Activated CD4-positive, alpha-beta T cell treated with anti-CD3 and anti-CD28 coated beads for 48 hours (primary cell): ENCODE data around the gene VWCE.
"Not testable (repeated sequence)": the region's sequence is repeated elsewhere in the genome, so short reads cannot be mapped to it uniquely, and the experiment has no call there.

ENCODE experiments used
- DNase-seq: peaks from one replicate; pipeline ENCODE4 v3.0.0-alpha.2; 2020

Gene VWCE

GRCh38 chr11:61280883-61281580 is 14.1 kb downstream of the VWCE start:
- no peak for DNase-seq

- no peak for DNase-seq
Measured at GRCh38 chr11:61279934-61280659, 15.0 kb downstream of the VWCE start.

DNA sequence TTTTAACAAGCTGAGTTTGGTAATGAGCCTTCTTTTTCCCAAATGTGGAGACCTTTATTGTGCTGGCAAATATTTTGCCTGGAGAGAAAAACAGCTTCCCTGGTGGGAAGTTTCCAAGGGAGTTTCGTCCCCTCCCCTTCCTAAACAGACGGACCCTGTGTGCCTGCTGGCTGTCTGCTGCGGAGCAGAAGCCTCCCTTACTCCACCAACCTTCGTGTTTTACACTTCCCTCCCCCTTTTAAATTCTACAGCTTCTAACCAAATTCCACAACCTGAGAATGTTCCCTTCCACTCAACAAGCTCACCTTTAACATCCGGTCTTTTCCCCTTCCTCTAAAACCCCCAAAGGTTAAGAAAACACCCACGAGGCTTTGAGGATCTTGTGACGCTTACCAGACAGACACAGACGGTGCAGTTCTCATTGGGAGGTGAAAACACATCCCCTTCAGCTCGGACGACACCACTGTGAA is 17.1 kb downstream of the VWCE start:
- DNase-seq, result no peak

DNA sequence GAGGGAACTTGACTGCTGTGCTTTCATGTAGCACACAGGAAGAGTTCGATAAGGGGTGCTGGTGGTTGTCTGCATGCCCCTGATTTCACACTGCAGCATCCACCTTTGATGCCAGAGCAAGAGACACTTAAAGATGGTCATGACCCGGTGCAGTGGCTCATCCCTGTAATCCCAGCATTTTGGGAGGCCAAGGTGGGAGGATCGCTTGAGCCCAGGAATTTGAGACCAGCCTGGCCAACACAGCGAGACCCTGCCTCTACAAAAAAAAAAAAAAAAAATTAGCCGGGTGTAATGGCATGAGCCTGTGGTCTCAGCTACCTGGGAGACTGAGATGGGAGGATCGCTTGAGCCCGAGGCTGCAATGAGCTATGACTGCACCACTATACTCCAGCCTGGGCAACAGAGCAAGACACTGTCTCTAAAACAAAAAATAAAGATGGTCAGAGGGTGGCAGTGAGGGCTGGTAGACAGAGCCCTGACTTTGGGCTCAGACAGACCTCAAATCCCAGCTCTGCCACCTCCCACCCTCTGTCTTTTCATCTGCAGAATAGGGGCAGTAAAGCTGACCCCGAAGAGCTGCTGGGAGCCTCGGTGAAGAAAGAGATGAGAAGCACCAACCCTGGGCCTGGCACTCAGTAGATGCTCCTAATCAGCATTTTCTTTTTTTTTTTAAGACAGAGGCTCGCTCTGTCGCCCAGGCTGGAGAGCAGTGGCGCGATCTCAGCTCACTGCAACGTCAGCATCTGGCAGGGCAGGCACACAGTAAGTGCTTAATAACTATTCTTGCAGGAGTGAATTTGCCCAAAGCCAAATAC is 17.7 kb downstream of the VWCE start:
- DNase-seq, result no peak

DNA sequence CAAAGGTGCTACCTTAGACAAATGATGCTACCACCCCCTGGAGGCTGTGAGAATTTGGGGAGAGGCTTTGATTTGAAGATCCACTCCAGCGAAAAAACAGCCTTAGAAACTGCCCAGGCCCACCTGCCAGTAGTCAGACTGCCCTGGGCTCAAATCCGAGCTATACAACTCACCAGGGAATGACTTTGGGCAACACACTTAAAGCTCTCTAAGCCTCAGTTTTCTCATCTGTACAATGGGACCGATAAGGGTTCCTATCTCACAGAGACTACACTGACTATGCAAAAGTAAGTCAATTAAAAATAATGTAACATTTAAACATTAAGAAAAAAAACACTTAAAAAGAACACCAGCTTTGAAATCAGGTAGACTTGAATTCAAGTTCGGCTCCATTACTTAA is 19.9 kb downstream of the VWCE start:
- no peak for DNase-seq

DNA sequence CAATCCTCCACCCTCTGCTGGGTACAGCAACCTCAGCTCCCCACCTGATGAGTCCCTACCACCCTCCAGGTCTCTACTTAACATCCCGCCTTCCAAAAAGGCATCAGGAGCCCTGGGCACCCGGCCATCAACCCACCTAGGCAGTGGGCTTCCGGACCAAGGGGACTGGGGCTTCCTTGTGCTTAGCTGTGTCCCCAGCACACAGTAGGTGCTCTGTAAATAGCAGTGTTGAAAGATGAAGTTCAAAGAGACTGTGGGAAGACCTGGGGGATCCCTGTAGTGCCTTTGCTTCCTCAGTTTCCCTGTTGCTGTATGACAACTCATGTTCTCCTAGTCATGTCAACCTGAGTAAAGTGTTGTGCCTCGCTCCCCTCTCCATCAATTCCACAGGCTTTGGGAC is 21.0 kb downstream of the VWCE start:
- DNase-seq, result no peak

DNA sequence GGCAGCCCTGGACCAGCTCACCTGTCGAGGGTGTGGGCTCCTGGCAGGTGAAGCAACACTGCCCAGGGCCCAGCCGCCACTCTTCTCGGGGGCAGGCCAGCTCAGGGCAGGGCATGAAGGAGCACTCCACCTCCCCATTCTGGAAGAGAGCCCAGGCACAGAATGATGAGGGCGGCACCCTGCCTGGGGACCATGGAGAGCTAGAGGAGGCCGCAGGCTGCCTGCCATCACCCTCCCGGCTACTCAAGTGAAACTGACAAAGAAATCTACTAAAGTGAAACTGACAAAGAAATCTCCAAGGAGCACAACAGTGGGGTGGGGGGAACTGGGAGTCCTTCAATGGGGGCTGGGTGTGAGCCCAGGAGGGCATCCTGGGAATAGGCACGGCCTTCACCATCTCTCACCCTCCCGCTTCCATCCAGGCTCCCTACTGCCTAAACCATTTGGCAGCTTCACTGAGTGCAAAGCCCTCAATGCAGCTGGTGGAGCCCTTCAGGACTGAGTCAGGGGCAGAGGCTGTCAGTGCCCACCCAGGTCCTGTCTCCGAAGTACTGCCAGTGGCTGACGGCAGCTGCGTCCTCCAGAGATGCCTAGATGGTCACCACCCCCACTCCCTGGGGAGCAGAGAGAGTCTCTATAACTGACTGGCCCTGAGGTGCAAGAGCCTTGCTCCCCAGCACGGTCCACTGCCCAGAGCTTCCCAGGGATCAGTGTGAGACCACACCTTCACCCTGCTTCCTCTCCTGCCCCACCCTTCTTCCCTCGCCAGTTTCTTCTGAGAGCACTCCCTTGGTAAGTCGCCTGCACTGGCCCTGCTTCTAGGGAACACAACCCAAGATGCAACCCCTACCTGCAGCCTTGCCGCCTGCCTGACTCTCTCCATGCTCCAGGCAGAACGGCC is 21.7 kb downstream of the VWCE start:
- DNase-seq, result no peak

DNA sequence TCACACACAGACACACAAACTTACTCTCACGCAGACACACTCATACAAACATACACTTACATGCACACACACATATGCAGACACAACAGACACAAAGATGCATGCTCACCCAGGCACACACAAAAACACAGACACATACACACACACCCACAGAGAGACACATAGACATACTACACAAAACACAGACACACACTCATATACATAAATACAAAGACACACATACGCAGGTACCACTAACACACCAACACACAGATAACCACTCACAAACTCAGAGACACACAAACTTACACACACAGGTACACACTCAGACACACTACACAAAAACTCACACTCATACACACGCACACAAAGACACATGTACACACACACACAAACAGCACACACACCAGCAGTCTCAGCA is 22.4 kb downstream of the VWCE start:
- no peak for DNase-seq

- DNase-seq, result no peak
Measured at GRCh38 chr11:61270354-61271076, 24.6 kb downstream of the VWCE start.

DNA sequence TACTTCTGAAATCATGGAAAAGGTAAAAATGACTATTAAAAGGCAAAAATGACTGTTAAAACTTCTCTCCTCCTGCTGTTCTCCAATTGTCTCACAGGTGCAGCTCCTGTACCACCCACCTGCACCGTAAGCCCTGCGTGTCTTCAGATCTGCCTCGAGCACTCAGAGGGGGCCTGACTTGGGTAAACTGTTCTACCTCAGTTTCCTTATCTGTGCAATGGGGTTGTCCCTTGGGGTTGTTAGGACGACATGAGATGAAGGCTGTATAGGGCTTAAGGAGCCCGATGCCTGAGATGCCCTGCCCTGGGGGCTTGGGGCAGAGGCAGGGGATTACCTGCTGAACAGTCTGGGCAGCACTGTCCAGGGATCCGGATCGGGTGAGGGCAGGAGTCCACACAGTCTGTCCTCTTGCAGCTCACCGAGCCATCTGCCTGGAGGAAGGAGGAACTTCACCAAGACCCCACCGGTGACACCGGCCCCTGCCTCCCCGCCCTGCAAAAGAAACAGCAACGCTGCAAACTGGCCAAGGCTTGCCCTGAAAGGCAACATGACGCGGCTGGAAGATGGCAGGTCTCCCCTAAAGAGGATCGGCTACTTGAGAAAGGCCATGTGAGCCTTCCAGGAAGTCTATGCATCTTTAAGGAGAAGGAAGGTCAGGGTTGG is 26.4 kb downstream of the VWCE start:
- DNase-seq, result no peak

DNA sequence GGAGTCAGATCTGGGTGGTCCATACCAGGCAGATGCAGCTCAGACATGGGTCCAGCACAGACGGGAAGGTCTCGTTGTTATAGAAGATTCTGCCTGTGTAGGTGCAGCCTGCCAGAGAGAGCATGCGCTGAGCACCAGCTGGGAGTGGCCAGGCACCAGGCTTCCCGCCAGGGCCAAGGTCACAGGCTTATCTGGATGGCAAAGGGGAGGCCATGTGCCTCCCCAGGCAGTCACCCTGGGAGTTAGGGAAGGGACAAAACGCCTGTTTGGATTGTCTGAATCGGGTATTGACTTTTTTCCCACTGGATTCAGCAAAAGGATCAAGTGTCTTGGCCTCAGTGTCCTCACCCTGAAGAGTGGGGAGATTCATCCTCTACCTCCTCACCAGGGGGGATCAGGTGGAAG is 27.7 kb downstream of the VWCE start:
- no peak for DNase-seq

- no peak for DNase-seq
Measured at GRCh38 chr11:61266602-61267001, 28.5 kb downstream of the VWCE start.

DNA sequence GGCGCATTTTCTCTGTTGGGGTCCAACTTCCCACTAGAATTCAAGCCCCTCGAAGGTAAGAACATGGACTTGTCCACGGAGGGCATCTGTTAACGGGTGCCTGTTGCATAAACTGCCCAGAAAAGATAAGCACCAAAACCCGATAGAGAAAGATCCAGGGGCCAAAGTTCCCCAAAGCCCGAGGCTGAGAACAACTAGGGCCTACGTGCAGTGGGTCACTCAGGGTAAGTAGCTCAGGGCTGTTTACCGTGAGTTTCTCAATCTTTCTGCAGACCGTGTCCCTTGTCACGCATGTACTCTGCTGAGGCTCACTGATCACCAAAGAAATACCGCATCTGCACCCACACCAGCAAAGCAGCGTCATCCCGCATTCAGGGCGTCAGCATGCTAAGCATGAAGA is 29.8 kb downstream of the VWCE start:
- DNase-seq, result no peak

GRCh38 chr11:61264795-61265194 is 30.3 kb downstream of the VWCE start:
- no peak for DNase-seq

- DNase-seq, result no peak
Measured at GRCh38 chr11:61264371-61264770, 30.7 kb downstream of the VWCE start.

DNA sequence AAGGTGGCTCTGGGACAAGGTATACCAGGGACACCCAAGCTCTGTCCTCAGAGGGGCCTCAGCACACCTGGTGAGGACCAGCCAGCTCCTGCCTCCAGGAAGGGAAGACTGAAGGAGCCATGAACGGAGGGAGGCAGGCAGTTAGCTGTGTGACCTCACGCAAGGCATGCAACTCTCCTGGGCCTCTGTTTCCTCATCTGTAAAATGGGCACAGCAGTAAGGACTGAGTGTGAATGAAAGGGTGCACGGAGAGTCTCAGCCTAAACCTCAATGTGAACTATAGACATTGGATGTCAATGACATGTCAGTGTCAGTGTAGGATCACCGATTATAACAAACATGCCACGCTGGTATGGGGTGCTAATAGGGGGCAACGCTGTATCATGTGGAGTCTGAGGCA is 35.8 kb downstream of the VWCE start:
- DNase-seq, result no peak

- DNase-seq, result no peak
Measured at GRCh38 chr11:61258546-61258945, 36.6 kb downstream of the VWCE start.

GRCh38 chr11:61256710-61257482 is 38.2 kb downstream of the VWCE start:
- DNase-seq, result no peak

DNA sequence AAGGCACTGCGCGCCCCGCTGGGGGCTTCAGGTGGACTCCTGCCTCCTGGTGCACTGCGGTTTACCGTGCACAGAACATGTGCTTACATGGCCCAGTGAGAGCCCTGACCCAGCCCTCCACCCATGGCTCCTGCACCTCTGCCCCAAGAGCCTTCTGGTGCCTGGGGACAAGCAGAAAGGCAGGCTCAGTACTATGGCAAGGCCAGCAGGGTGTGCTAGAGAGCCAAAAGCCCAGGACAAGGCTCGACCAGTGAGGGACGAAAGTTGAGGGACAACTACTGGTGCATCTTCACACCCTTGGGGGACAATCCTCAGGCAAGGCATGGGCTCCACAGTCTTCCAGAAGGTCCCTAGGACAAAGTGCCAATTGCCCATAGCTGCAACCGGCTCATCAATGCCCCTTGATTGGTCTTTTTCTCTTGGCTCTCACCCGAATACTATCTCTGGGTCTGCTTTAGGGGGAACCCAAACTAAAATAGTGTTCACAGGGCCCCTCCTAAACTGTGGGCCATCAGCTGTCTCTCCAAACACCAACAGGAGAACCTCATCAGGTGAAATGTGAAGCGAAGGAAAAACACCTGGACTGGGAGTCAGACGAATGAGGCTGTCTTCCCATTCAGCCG is 40.6 kb downstream of the VWCE start:
- peak; percentile 77 for DNase-seq

GRCh38 chr11:61252332-61252731 is 42.8 kb downstream of the VWCE start:
- not testable (repeated sequence) for DNase-seq
